GM12878 (cell line): Measurements from ENCODE around the gene NTF3. TPM values are rescaled to one million over a fixed set of nuclear protein-coding genes. Genes with fewer than 3 reads are reported as not detected.

Experiments used
- ATAC-seq: fragments of 200-7000 bp; cut with Tn5 transposase; 3 replicates; pipeline ENCODE4 v1.9.1; 2020; ENCODE audit warnings: mild to moderate bottlenecking, moderate library complexity
- BruUV-seq: library from RNA; stranded (reverse); fragments of 400-500 nt; replicated peaks from 2 replicates; lab custom pipeline; 2021; lab: Mats Ljungman, UMichigan
- CTCF ChIA-PET: fragments of 300-600 bp; sonication (Branson Sonifier 250); formaldehyde crosslinking; extraction: SDS; loops from one replicate; lab custom pipeline; 2021; ENCODE audit warnings: inconsistent platforms; lab: Yijun Ruan, JAX
- POLR2A ChIA-PET: fragments of 350-600 bp; formaldehyde crosslinking; extraction: SDS; loops from one replicate; lab custom pipeline; 2021; ENCODE audit warnings: inconsistent platforms; lab: Charles Lee
- RAD21 ChIA-PET: fragments of 300-600 bp; sonication (Branson Sonifier 250); formaldehyde crosslinking; loops from one replicate; lab custom pipeline; 2023; ENCODE audit warnings: antibody characterized with exemption; ENCODE audit not compliant: unreplicated experiment; lab: Charles Lee
- SMC1A ChIA-PET: fragments of 300-600 bp; sonication (Branson Sonifier 250); formaldehyde crosslinking; loops from one replicate; lab custom pipeline; 2023; ENCODE audit not compliant: unreplicated experiment, uncharacterized antibody; lab: Charles Lee
- DNase-seq: peaks from one replicate; pipeline ENCODE4 v3.0.0-alpha.2; 2011; ENCODE audit warnings: low read depth, low spot score
- FAIRE-seq: peaks from 3 replicates; lab custom pipeline; 2011; peaks lifted over from hg19 to GRCh38; lab: Jason Lieb, UNC
- H2AFZ ChIP-seq: 2 replicates; pipeline ENCODE4 v1.6.0; 2011; ENCODE audit warnings: low read depth, low read length, control low read depth; ENCODE audit not compliant: control insufficient read depth
- H3K27ac ChIP-seq: 2 replicates; pipeline ENCODE4 v1.5.1; 2011; ENCODE audit warnings: control low read depth; ENCODE audit not compliant: control insufficient read depth, insufficient read depth
- H3K27me3 ChIP-seq, 2 experiments: replicated peaks in 1 of 2; 2 replicates each; pipeline versions ENCODE4 v1.6.0 to v1.6.1; 2011; ENCODE audit warnings: low read length in 1 of 2; ENCODE audit not compliant: control insufficient read depth in 2 of 2, insufficient read depth in 2 of 2
- H3K36me3 ChIP-seq, 2 experiments: 2 replicates each; pipeline ENCODE4 v1.5.1; 2011; ENCODE audit warnings: low read length in 1 of 2; ENCODE audit not compliant: control insufficient read depth in 2 of 2, insufficient read depth in 2 of 2
- H3K4me1 ChIP-seq: 2 replicates; pipeline ENCODE4 v1.6.1; 2011; ENCODE audit warnings: mild to moderate bottlenecking, low read length, moderate library complexity, mixed read lengths; ENCODE audit not compliant: control insufficient read depth, insufficient read depth
- H3K4me2 ChIP-seq: 2 replicates; pipeline ENCODE4 v1.6.0; 2011; ENCODE audit warnings: control low read depth; ENCODE audit not compliant: control insufficient read depth, insufficient read depth
- H3K4me3 ChIP-seq: fragments of 200-600 bp; sonication (generic); 2 replicates; pipeline ENCODE4 v1.5.1; 2016
- H3K79me2 ChIP-seq: 2 replicates; pipeline ENCODE4 v1.6.0; 2011; ENCODE audit warnings: low read length; ENCODE audit not compliant: control insufficient read depth, insufficient read depth
- H3K9ac ChIP-seq: 2 replicates; pipeline ENCODE4 v1.8.0; 2011; ENCODE audit warnings: low read length, control low read depth, mixed read lengths; ENCODE audit not compliant: control insufficient read depth, insufficient read depth
- H3K9me3 ChIP-seq: replicated peaks from 3 replicates; pipeline ENCODE4 v1.5.1; 2011; ENCODE audit warnings: mild to moderate bottlenecking, low read length; ENCODE audit not compliant: control insufficient read depth, insufficient read depth
- H4K20me1 ChIP-seq: 2 replicates; pipeline ENCODE4 v1.6.0; 2011; ENCODE audit not compliant: control insufficient read depth, insufficient read depth
- BHLHE40 ChIP-seq, 2 experiments: fragments of 450-650 bp in 1 of 2; IDR thresholded peaks; 2 replicates each; pipeline ENCODE4 v1.6.1; 2011 to 2017; ENCODE audit warnings: low read depth in 2 of 2, borderline replicate concordance in 1 of 2, improper control_type of control experiment in 1 of 2, low read length in 1 of 2, mild to moderate bottlenecking in 1 of 2
- EED ChIP-seq: sonication (generic); IDR thresholded peaks from 2 replicates; pipeline ENCODE4 v1.6.1; 2016; ENCODE audit warnings: antibody characterized with exemption, low read depth
- FOS ChIP-seq: IDR thresholded peaks from 3 replicates; pipeline ENCODE4 v1.6.1; 2011; ENCODE audit warnings: borderline replicate concordance; ENCODE audit not compliant: insufficient read length; ENCODE audit errors: extremely low read depth
- FOXK2 ChIP-seq: fragments of 450-650 bp; IDR thresholded peaks from 2 replicates; pipeline ENCODE4 v1.6.1; 2017; ENCODE audit warnings: mild to moderate bottlenecking, moderate library complexity
- IKZF2 ChIP-seq, 2 experiments: fragments of 450-650 bp; IDR thresholded peaks; 2 replicates each; pipeline ENCODE4 v1.6.1; 2017; ENCODE audit warnings: mild to moderate bottlenecking in 2 of 2, moderate library complexity in 2 of 2
- MEF2A ChIP-seq: IDR thresholded peaks from 2 replicates; pipeline ENCODE4 v1.6.1; 2011; ENCODE audit warnings: low read depth, mild to moderate bottlenecking, low read length, moderate library complexity; ENCODE audit not compliant: insufficient read depth
- MEF2B ChIP-seq: fragments of 450-650 bp; IDR thresholded peaks from 2 replicates; pipeline ENCODE4 v1.6.1; 2018; ENCODE audit warnings: mild to moderate bottlenecking, moderate library complexity; ENCODE audit not compliant: partially characterized antibody, poor library complexity, severe bottlenecking
- RFX5 ChIP-seq: IDR thresholded peaks from 2 replicates; pipeline ENCODE4 v1.6.1; 2011; ENCODE audit warnings: low read depth, low read length, improper control_type of control experiment
- SMC3 ChIP-seq: IDR thresholded peaks from 2 replicates; pipeline ENCODE4 v1.6.1; 2011; ENCODE audit warnings: low read length, improper control_type of control experiment, borderline replicate concordance
- TBL1XR1 ChIP-seq: IDR thresholded peaks from 2 replicates; pipeline ENCODE4 v1.6.1; 2012; ENCODE audit warnings: low read depth, low read length, improper control_type of control experiment
- WGBS: methylation state at CpG from one replicate; pipeline ENCODE4 v1.1.6; 2016; ENCODE audit warnings: low lambda C conversion rate; ENCODE audit not compliant: insufficient replicate concordance, insufficient coverage; ENCODE audit errors: missing lambda C conversion rate; 5-methylcytosine and 5-hydroxymethylcytosine counted together
- in situ Hi-C: fragments of 300-500 bp; cut with MboI; formaldehyde crosslinking; loops from 9 replicates; pipeline ENCODE4 v1.14.3; 2018; ENCODE audit warnings: mixed read lengths
- intact Hi-C: fragments of 100-400 bp; cut with micrococcal nuclease; formaldehyde crosslinking; loops from one replicate; pipeline ENCODE4 v1.14.2; 2022; ENCODE audit not compliant: unreplicated experiment
- polyA plus RNA-seq, 11 experiments: library from polyadenylated mRNA; depleted of rRNA in 4 of 11; unstranded in 6 of 11; stranded (reverse) in 5 of 11; fragments of >200 nt; fragmentation: Nextera tagmentation in 4 of 11; fragmentation: Illumina TruSeq in 1 of 11; extraction: Ambion mirVana in 4 of 11; extraction: Trizol in 1 of 11; gene quantifications; 1 replicate in 1 of 11; 2 replicates in 10 of 11; pipeline versions ENCODE4 v1.2.1 to v1.2.3, GENCODE V29; 2011 to 2016; ENCODE audit warnings: inconsistent platforms in 2 of 11, missing spikeins in 2 of 11, low read depth in 1 of 11
- total RNA-seq, 4 experiments: library from RNA; depleted of rRNA in 3 of 4; stranded (reverse); fragments of >200 nt in 3 of 4; fragmentation: Illumina TruSeq in 1 of 4; extraction: Trizol in 1 of 4; gene quantifications; 2 replicates each; pipeline versions ENCODE4 v1.2.1 to v1.2.3, GENCODE V29; 2013 to 2021
- TF ChIP-seq, protein P1 (sequence below): fragments of 150-350 bp; IDR thresholded peaks from 2 replicates; pipeline ENCODE4 v1.6.1; 2016; ENCODE audit warnings: low read depth, low read length
- TF ChIP-seq, protein P2 (sequence below): IDR thresholded peaks from 2 replicates; pipeline ENCODE4 v1.6.1; 2012; ENCODE audit warnings: low read depth, low read length, improper control_type of control experiment
- TF ChIP-seq, protein P3 (sequence below): fragments of 450-650 bp; IDR thresholded peaks from 2 replicates; pipeline ENCODE4 v1.6.1; 2018; ENCODE audit warnings: mild to moderate bottlenecking, low read depth, moderate library complexity; ENCODE audit not compliant: partially characterized antibody
- TF ChIP-seq, protein P4 (sequence below): IDR thresholded peaks from 2 replicates; pipeline ENCODE4 v1.6.1; 2012; ENCODE audit warnings: low read depth, low read length, improper control_type of control experiment

NTF3 gene
- total and polyA plus RNA-seq, 10 of the 15 experiments (the other 5 are each of a cell fraction or from before 2014, with no cell fraction given) = 0.07 TPM; not detected in 9

DNA sequence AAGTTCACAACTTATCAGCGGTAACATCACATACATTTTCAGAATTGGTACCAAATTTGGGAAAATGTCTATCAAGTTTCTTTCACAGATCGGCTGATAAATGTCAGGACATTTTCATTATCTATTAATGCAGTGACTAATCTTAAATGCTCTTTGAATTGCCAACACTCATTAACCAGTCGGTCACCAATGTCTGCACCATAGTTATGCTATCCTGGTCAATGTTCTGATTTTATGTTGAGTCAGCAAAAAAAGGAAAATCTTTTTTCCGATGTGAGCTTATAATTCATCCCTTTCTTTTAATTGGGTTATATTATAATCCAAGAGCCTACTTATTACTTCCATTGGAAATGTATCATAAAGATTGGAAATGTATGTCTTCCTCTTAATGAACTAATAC, 77.2 kb downstream of the NTF3 start (continued):
- TF ChIP-seq, protein P1, sequence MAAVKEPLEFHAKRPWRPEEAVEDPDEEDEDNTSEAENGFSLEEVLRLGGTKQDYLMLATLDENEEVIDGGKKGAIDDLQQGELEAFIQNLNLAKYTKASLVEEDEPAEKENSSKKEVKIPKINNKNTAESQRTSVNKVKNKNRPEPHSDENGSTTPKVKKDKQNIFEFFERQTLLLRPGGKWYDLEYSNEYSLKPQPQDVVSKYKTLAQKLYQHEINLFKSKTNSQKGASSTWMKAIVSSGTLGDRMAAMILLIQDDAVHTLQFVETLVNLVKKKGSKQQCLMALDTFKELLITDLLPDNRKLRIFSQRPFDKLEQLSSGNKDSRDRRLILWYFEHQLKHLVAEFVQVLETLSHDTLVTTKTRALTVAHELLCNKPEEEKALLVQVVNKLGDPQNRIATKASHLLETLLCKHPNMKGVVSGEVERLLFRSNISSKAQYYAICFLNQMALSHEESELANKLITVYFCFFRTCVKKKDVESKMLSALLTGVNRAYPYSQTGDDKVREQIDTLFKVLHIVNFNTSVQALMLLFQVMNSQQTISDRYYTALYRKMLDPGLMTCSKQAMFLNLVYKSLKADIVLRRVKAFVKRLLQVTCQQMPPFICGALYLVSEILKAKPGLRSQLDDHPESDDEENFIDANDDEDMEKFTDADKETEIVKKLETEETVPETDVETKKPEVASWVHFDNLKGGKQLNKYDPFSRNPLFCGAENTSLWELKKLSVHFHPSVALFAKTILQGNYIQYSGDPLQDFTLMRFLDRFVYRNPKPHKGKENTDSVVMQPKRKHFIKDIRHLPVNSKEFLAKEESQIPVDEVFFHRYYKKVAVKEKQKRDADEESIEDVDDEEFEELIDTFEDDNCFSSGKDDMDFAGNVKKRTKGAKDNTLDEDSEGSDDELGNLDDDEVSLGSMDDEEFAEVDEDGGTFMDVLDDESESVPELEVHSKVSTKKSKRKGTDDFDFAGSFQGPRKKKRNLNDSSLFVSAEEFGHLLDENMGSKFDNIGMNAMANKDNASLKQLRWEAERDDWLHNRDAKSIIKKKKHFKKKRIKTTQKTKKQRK = no peak
- TF ChIP-seq, all 136 proteins: peak for 0

DNA sequence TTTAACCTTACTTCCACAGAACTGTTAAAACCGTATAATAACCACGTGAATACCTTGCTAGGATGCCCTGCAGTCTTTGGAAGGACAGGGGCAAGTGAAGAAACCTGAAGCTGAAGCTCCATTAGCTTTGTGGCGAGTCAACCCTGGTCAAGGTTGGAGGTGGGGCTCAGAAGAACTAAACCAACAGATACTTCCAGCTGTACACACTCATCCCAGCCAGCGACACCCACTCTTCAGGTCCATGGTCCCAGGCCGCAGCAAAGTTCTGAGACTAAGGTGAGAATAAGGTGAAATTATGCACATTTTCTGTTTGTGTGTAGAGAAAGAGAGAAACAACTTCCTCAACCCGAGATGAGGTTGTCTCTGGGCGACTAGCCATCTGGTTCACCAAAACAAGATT, 77.6 kb downstream of the NTF3 start:
- POLR2A ChIA-PET = no interaction called here
- TF ChIP-seq FOS = no peak
- no peak for TF ChIP-seq IKZF2 (IDR thresholded peaks at IDR 0.05)
- TF ChIP-seq SMC3 = no peak
- no peak for TF ChIP-seq BHLHE40 (IDR thresholded peaks at IDR 0.05; ENCODE audit: borderline replicate concordance in 1 of 2, low read depth in 2 of 2, low read length in 1 of 2)
- TF ChIP-seq, protein P2, sequence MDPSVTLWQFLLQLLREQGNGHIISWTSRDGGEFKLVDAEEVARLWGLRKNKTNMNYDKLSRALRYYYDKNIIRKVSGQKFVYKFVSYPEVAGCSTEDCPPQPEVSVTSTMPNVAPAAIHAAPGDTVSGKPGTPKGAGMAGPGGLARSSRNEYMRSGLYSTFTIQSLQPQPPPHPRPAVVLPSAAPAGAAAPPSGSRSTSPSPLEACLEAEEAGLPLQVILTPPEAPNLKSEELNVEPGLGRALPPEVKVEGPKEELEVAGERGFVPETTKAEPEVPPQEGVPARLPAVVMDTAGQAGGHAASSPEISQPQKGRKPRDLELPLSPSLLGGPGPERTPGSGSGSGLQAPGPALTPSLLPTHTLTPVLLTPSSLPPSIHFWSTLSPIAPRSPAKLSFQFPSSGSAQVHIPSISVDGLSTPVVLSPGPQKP = no peak
- TF ChIP-seq EED = no peak
- TF ChIP-seq FOXK2 = no peak
- no peak for TF ChIP-seq MEF2B
- TF ChIP-seq RFX5 = no peak
- no peak for TF ChIP-seq MEF2A
- TF ChIP-seq, protein P3, sequence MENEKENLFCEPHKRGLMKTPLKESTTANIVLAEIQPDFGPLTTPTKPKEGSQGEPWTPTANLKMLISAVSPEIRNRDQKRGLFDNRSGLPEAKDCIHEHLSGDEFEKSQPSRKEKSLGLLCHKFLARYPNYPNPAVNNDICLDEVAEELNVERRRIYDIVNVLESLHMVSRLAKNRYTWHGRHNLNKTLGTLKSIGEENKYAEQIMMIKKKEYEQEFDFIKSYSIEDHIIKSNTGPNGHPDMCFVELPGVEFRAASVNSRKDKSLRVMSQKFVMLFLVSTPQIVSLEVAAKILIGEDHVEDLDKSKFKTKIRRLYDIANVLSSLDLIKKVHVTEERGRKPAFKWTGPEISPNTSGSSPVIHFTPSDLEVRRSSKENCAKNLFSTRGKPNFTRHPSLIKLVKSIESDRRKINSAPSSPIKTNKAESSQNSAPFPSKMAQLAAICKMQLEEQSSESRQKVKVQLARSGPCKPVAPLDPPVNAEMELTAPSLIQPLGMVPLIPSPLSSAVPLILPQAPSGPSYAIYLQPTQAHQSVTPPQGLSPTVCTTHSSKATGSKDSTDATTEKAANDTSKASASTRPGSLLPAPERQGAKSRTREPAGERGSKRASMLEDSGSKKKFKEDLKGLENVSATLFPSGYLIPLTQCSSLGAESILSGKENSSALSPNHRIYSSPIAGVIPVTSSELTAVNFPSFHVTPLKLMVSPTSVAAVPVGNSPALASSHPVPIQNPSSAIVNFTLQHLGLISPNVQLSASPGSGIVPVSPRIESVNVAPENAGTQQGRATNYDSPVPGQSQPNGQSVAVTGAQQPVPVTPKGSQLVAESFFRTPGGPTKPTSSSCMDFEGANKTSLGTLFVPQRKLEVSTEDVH = no peak
- TF ChIP-seq TBL1XR1 = no peak
- TF ChIP-seq, protein P4, sequence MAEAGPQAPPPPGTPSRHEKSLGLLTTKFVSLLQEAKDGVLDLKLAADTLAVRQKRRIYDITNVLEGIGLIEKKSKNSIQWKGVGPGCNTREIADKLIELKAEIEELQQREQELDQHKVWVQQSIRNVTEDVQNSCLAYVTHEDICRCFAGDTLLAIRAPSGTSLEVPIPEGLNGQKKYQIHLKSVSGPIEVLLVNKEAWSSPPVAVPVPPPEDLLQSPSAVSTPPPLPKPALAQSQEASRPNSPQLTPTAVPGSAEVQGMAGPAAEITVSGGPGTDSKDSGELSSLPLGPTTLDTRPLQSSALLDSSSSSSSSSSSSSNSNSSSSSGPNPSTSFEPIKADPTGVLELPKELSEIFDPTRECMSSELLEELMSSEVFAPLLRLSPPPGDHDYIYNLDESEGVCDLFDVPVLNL = no peak

More for the DNA sequence above, 77.6 kb downstream of the NTF3 start:
- 24% methylated on average over 7 of the region's 7 CpGs for WGBS
- Histone ChIP-seq H3K4me2 (no peak overlapping the region), H3K79me2 (no peaks in the 10 kb centered on the region), H2AFZ (no peak overlapping the region), H3K36me3 (no peaks in the 10 kb centered on the region), H3K4me3 (no peak overlapping the region), H3K9me3 (no peaks in the 10 kb centered on the region), H3K27me3 (no peaks in the 10 kb centered on the region; a peak in 2 of 4 replicates), H3K4me1 (no peaks in the 10 kb centered on the region), H3K9ac (no peak overlapping the region), H4K20me1 (no peaks in the 10 kb centered on the region), H3K27ac (no peak overlapping the region)
- FAIRE-seq = no peak
- ChIA-PET SMC1A (no interaction called here), CTCF (interaction anchor here (1.1 kb wide), 1 partner anchor 337 kb away, joined by 4 read pairs; no protein-coding TSS in a partner anchor), RAD21 (no interaction called here)
- no TSS peak for BruUV-seq
- no peak for DNase-seq
- intact Hi-C loops = no loop called here
- no peak for ATAC-seq
- in situ Hi-C loops = no loop called here
